ENCODE measurements around the gene CHD9. TPM values are rescaled to one million over a fixed set of nuclear protein-coding genes. Genes with fewer than 3 reads are reported as not detected.

The CHD9 gene
- total RNA-seq, 1 experiment from 2014 or later: 25.4 TPM

DNA sequence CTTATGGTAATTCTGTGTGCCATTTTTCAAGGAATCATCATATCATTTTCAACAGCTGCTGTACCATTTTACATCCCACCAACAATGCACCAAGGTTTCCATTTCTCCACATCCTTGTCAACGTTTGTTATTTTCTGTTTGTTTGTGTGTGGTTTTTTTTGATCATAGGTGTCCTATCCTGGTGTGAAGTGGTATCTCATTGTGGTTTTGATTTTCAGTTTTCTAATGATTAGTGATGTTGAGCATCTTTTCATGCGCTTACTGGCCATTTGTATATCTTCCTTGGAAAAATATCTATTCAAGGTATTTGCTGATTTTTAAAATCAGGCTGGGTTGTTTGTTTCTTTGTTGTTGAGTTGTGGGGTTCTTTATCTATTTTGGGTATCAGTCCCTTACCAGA, 15.0 kb downstream of the CHD9 start:
- H3K27ac ChIP-seq (ENCODE audit: low read length): no peak overlapping the region
- in situ Hi-C loops (cut with HindIII; ENCODE audit: low pct_unique_long_range_greater_than_20kb, low sequenced_read_pairs) (no loop called here), intact Hi-C loops (cut with micrococcal nuclease; ENCODE audit: unreplicated experiment) (no loop called here)
- H3K27me3 ChIP-seq (ENCODE audit: control insufficient read depth, insufficient read depth, low read length): no peaks in the 10 kb centered on the region
- ATAC-seq (no peak), DNase-seq (ENCODE audit: low read depth, low spot score) (no peak)
- no peak for TF ChIP-seq SIN3A (IDR thresholded peaks at IDR 0.05; ENCODE audit: borderline replicate concordance, insufficient read depth, low read depth, low read length)
- TF ChIP-seq, protein P1, sequence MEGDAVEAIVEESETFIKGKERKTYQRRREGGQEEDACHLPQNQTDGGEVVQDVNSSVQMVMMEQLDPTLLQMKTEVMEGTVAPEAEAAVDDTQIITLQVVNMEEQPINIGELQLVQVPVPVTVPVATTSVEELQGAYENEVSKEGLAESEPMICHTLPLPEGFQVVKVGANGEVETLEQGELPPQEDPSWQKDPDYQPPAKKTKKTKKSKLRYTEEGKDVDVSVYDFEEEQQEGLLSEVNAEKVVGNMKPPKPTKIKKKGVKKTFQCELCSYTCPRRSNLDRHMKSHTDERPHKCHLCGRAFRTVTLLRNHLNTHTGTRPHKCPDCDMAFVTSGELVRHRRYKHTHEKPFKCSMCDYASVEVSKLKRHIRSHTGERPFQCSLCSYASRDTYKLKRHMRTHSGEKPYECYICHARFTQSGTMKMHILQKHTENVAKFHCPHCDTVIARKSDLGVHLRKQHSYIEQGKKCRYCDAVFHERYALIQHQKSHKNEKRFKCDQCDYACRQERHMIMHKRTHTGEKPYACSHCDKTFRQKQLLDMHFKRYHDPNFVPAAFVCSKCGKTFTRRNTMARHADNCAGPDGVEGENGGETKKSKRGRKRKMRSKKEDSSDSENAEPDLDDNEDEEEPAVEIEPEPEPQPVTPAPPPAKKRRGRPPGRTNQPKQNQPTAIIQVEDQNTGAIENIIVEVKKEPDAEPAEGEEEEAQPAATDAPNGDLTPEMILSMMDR (IDR thresholded peaks at IDR 0.05): no peak
- no peak for TF ChIP-seq POLR2AphosphoS5 (IDR thresholded peaks at IDR 0.05; ENCODE audit: low read depth, low read length)
- TF ChIP-seq TCF7L2 (IDR thresholded peaks at IDR 0.05; ENCODE audit: low read depth, low read length): no peak
- TF ChIP-seq, protein P2, sequence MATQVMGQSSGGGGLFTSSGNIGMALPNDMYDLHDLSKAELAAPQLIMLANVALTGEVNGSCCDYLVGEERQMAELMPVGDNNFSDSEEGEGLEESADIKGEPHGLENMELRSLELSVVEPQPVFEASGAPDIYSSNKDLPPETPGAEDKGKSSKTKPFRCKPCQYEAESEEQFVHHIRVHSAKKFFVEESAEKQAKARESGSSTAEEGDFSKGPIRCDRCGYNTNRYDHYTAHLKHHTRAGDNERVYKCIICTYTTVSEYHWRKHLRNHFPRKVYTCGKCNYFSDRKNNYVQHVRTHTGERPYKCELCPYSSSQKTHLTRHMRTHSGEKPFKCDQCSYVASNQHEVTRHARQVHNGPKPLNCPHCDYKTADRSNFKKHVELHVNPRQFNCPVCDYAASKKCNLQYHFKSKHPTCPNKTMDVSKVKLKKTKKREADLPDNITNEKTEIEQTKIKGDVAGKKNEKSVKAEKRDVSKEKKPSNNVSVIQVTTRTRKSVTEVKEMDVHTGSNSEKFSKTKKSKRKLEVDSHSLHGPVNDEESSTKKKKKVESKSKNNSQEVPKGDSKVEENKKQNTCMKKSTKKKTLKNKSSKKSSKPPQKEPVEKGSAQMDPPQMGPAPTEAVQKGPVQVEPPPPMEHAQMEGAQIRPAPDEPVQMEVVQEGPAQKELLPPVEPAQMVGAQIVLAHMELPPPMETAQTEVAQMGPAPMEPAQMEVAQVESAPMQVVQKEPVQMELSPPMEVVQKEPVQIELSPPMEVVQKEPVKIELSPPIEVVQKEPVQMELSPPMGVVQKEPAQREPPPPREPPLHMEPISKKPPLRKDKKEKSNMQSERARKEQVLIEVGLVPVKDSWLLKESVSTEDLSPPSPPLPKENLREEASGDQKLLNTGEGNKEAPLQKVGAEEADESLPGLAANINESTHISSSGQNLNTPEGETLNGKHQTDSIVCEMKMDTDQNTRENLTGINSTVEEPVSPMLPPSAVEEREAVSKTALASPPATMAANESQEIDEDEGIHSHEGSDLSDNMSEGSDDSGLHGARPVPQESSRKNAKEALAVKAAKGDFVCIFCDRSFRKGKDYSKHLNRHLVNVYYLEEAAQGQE (IDR thresholded peaks at IDR 0.05; ENCODE audit: insufficient read depth in 1 of 2, low read depth in 2 of 2, low read length in 1 of 2): no peak
- BruUV-seq (replicated peaks): no TSS peak
- H3K4me1 ChIP-seq (ENCODE audit: control insufficient read depth, insufficient read depth, low read length): no peaks in the 10 kb centered on the region
- POLR2A ChIA-PET: no interaction called here
- 0 out of 2 replicates have a peak, but pooled peaks cover 3% of the 10 kb centered on the region for H3K9me3 ChIP-seq (ENCODE audit: control insufficient read depth, insufficient read depth, low read depth, low read length)
- H3K4me3 ChIP-seq (ENCODE audit: low read depth in 2 of 2, low read length in 2 of 2): no peak overlapping the region
- CTCF ChIA-PET: no interaction called here
- no peaks in the 10 kb centered on the region for H3K36me3 ChIP-seq (ENCODE audit: control insufficient read depth, insufficient read depth, low read length)

DNA sequence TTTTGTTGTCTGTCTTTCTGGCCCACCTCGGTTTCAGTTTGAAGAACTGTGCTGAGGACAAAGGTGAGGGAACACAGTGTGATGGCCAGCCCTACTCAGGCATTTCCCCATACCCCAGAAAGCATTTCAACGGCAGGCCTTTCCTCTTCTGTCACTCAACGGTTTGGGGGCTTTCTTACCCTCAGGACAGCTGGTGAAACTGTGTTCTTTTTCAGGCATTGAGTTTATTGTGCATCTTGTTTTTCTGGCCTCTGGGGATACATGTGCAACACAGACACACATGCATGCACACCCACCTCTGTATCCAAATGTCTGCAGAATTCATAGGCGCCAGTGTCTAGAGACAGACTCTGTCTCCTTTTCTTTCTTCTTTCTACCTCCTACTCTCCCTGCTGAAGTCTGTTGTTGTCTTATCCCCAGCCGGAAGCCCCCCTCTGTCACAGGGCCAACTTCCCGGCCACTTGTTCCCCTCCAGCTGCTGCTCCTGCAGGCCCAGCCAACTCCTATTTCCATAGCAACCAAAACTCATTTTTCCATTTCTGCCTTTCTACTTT, 17.0 kb downstream of the CHD9 start:
- POLR2A ChIA-PET: no interaction called here
- BruUV-seq (replicated peaks): no TSS peak
- no peak for TF ChIP-seq TCF7L2 (IDR thresholded peaks at IDR 0.05; ENCODE audit: low read depth, low read length)
- no peak for TF ChIP-seq SIN3A (IDR thresholded peaks at IDR 0.05; ENCODE audit: borderline replicate concordance, insufficient read depth, low read depth, low read length)
- no peak for TF ChIP-seq POLR2AphosphoS5 (IDR thresholded peaks at IDR 0.05; ENCODE audit: low read depth, low read length)
- TF ChIP-seq, protein P1 (IDR thresholded peaks at IDR 0.05): no peak
- TF ChIP-seq, protein P2 (IDR thresholded peaks at IDR 0.05; ENCODE audit: insufficient read depth in 1 of 2, low read depth in 2 of 2, low read length in 1 of 2): no peak
- Histone ChIP-seq H3K9me3 (ENCODE audit: control insufficient read depth, insufficient read depth, low read depth, low read length) (0 out of 2 replicates have a peak, but pooled peaks cover 3% of the 10 kb centered on the region), H3K27ac (ENCODE audit: low read length) (no peak overlapping the region), H3K4me1 (ENCODE audit: control insufficient read depth, insufficient read depth, low read length) (no peaks in the 10 kb centered on the region), H3K36me3 (ENCODE audit: control insufficient read depth, insufficient read depth, low read length) (no peaks in the 10 kb centered on the region), H3K27me3 (ENCODE audit: control insufficient read depth, insufficient read depth, low read length) (no peaks in the 10 kb centered on the region), H3K4me3 (ENCODE audit: low read depth in 2 of 2, low read length in 2 of 2) (no peak overlapping the region)
- ATAC-seq (no peak), DNase-seq (ENCODE audit: low read depth, low spot score) (no peak)
- CTCF ChIA-PET: no interaction called here
- intact Hi-C loops (cut with micrococcal nuclease; ENCODE audit: unreplicated experiment) (no loop called here), in situ Hi-C loops (cut with HindIII; ENCODE audit: low pct_unique_long_range_greater_than_20kb, low sequenced_read_pairs) (no loop called here)
